Natural killer cell (primary cell): Measurements from ENCODE around the gene MRPS10. TPM values are rescaled to one million over a fixed set of nuclear protein-coding genes. Genes with fewer than 3 reads are reported as not detected.

Experiments
- ATAC-seq, 3 donors: fragments of 150-1000 bp in 2 of 3; fragments of 200-7000 bp in 1 of 3; cut with Tn5 transposase; 1 replicate in 1 of 3; 2 replicates in 2 of 3; pipeline ENCODE4 v1.10.0; 2021; ENCODE audit warnings: mild to moderate bottlenecking in 2 of 3, moderate library complexity in 2 of 3
- DNase-seq, 2 donors: peaks; one replicate each; pipeline versions ENCODE4 v3.0.0 to v3.0.0-alpha.2; 2013 to 2021; ENCODE audit warnings: mixed read lengths in 1 of 2
- H3K27ac ChIP-seq: one replicate; pipeline ENCODE4 v1.5.1; 2013; ENCODE audit warnings: mild to moderate bottlenecking, low read length
- H3K27me3 ChIP-seq: one replicate; pipeline ENCODE4 v1.6.1; 2013; ENCODE audit warnings: low read length; ENCODE audit not compliant: control insufficient read depth, insufficient read depth
- H3K36me3 ChIP-seq: one replicate; pipeline ENCODE4 v1.6.1; 2013; ENCODE audit warnings: low read length; ENCODE audit not compliant: control insufficient read depth, insufficient read depth
- H3K4me1 ChIP-seq: one replicate; pipeline ENCODE4 v1.6.1; 2013; ENCODE audit warnings: low read length; ENCODE audit not compliant: control insufficient read depth, insufficient read depth
- H3K4me3 ChIP-seq: one replicate; pipeline ENCODE4 v1.5.1; 2013; ENCODE audit warnings: low read length
- H3K9me3 ChIP-seq: one replicate; pipeline ENCODE4 v1.6.1; 2013; ENCODE audit warnings: low read length; ENCODE audit not compliant: control insufficient read depth, insufficient read depth
- H3K27ac Mint-ChIP-seq, 2 donors: one replicate each; pipeline ENCODE4 v1.8.0; 2022; ENCODE audit warnings: mild to moderate bottlenecking in 2 of 2, mixed read lengths in 2 of 2, moderate library complexity in 1 of 2
- H3K27me3 Mint-ChIP-seq, 2 donors: one replicate each; pipeline ENCODE4 v1.8.0; 2022; ENCODE audit warnings: low read depth in 2 of 2, mixed read lengths in 2 of 2
- H3K36me3 Mint-ChIP-seq: one replicate; pipeline ENCODE4 v1.8.0; 2022; ENCODE audit warnings: mixed read lengths
- H3K4me1 Mint-ChIP-seq, 2 donors: one replicate each; pipeline ENCODE4 v1.8.0; 2022; ENCODE audit warnings: mixed read lengths in 2 of 2
- H3K4me3 Mint-ChIP-seq: one replicate; pipeline ENCODE4 v1.8.0; 2022; ENCODE audit warnings: mild to moderate bottlenecking, moderate library complexity, mixed read lengths
- H3K9me3 Mint-ChIP-seq, 2 donors: one replicate each; pipeline ENCODE4 v1.8.0; 2022; ENCODE audit warnings: mixed read lengths in 2 of 2
- CTCF ChIP-seq: fragments of 200-600 bp; IDR thresholded peaks from one replicate; pipeline ENCODE4 v1.8.0; 2022; ENCODE audit warnings: antibody characterized with exemption
- WGBS: methylation state at CpG from one replicate; pipeline ENCODE4 v1.1.7; 2013; ENCODE audit warnings: missing lambda C conversion rate; ENCODE audit not compliant: insufficient coverage; 5-methylcytosine and 5-hydroxymethylcytosine counted together
- intact Hi-C: fragments of 100-400 bp; cut with micrococcal nuclease; formaldehyde crosslinking; loops from one replicate; pipeline ENCODE4 v1.14.2; 2022
- total RNA-seq, 4 donors: library from RNA; stranded (reverse); fragments of 120-200 nt in 1 of 4; gene quantifications; one replicate each; pipeline versions ENCODE4 v1.2.3 to v1.2.4, GENCODE V29; 2013 to 2022

The MRPS10 gene
- total RNA-seq, 3 donors from 2014 or later (not counting 1 experiment from before 2014, with no cell fraction given): 21.8 to 25.4 (median 22.6) TPM

GRCh38 chr6:42162812-42163211 lies 54.8 kb downstream of the MRPS10 start:
- no peaks in the 10 kb centered on the region for H3K27me3 ChIP-seq
- no peak overlapping the region for H3K4me3 ChIP-seq
- 91% methylated on average over 13 of the region's 13 CpGs for WGBS
- Mint-ChIP-seq H3K9me3 (no peaks in the 10 kb centered on the region), H3K27ac (no peak overlapping the region), H3K4me3 (no peak overlapping the region), H3K27me3 (peaks cover 7 to 12% of the 10 kb centered on the region in 2 donors), H3K4me1 (peaks cover 0 to 5% of the 10 kb centered on the region in 2 donors), H3K36me3 (no peaks in the 10 kb centered on the region)
- intact Hi-C loops: loop anchor here (10.0 kb wide), 1 partner anchor 458 kb away; no protein-coding TSS in a partner anchor
- TF ChIP-seq CTCF: no peak
- H3K27ac ChIP-seq: no peak overlapping the region
- ATAC-seq (no peak), DNase-seq (no peak)
- no peaks in the 10 kb centered on the region for H3K9me3 ChIP-seq
- no peaks in the 10 kb centered on the region for H3K36me3 ChIP-seq
- H3K4me1 ChIP-seq: no peaks in the 10 kb centered on the region

- no peak for TF ChIP-seq CTCF
These were observed 55.3 kb downstream of the MRPS10 start for GRCh38 chr6:42162384-42162783.

GRCh38 chr6:42159431-42160024 lies 58.1 kb downstream of the MRPS10 start:
- WGBS: 66% methylated on average over 4 of the region's 4 CpGs
- intact Hi-C loops: loop anchor here (10.0 kb wide), 1 partner anchor 455 kb away; no protein-coding TSS in a partner anchor

More at GRCh38 chr6:42162384-42162783, 55.3 kb downstream of the MRPS10 start:
- Mint-ChIP-seq H3K36me3 (no peaks in the 10 kb centered on the region), H3K27ac (no peak overlapping the region), H3K9me3 (no peaks in the 10 kb centered on the region), H3K4me3 (no peak overlapping the region), H3K4me1 (peaks cover 0 to 5% of the 10 kb centered on the region in 2 donors), H3K27me3 (peaks cover 7 to 12% of the 10 kb centered on the region in 2 donors)
- intact Hi-C loops: loop anchor here (10.0 kb wide), 1 partner anchor 458 kb away; no protein-coding TSS in a partner anchor
- Histone ChIP-seq H3K27me3 (no peaks in the 10 kb centered on the region), H3K36me3 (no peaks in the 10 kb centered on the region), H3K27ac (no peak overlapping the region), H3K9me3 (no peaks in the 10 kb centered on the region), H3K4me3 (no peak overlapping the region), H3K4me1 (no peaks in the 10 kb centered on the region)
- ATAC-seq (no peak), DNase-seq (no peak)
- 42% methylated on average over 7 of the region's 7 CpGs for WGBS

More at GRCh38 chr6:42159431-42160024, 58.1 kb downstream of the MRPS10 start:
- Mint-ChIP-seq H3K27me3 (peaks cover 7 to 12% of the 10 kb centered on the region in 2 donors), H3K4me1 (no peaks in the 10 kb centered on the region), H3K9me3 (no peaks in the 10 kb centered on the region), H3K4me3 (no peak overlapping the region), H3K27ac (no peak overlapping the region), H3K36me3 (no peaks in the 10 kb centered on the region)
- H3K4me3 ChIP-seq: no peak overlapping the region
- H3K36me3 ChIP-seq: no peaks in the 10 kb centered on the region
- ATAC-seq: no peak
- H3K27ac ChIP-seq: no peak overlapping the region
- no peak for TF ChIP-seq CTCF
- no peaks in the 10 kb centered on the region for H3K4me1 ChIP-seq
- DNase-seq: no peak
- H3K27me3 ChIP-seq: no peaks in the 10 kb centered on the region
- no peaks in the 10 kb centered on the region for H3K9me3 ChIP-seq
